DOHH2 (cell line): Measurements from ENCODE around the gene NCKAP5.

Experiments
- H3F3A ChIP-seq: fragments of 200-600 bp; sonication (generic), shearing (Covaris generic); 2 replicates; pipeline ENCODE4 v1.6.0; 2016; ENCODE audit warnings: antibody characterized with exemption, mild to moderate bottlenecking; ENCODE audit not compliant: control insufficient read depth, insufficient read depth
- H3K27ac ChIP-seq: fragments of 200-600 bp; sonication (generic); 2 replicates; pipeline ENCODE4 v1.5.1; 2014; ENCODE audit warnings: low read depth, mild to moderate bottlenecking, low read length, moderate library complexity
- H3K27me3 ChIP-seq: fragments of 200-600 bp; sonication (generic); 2 replicates; pipeline ENCODE4 v1.6.1; 2014; ENCODE audit warnings: mild to moderate bottlenecking, low read length, mixed read lengths; ENCODE audit not compliant: control insufficient read depth
- H3K36me3 ChIP-seq: fragments of 200-600 bp; sonication (generic); 2 replicates; pipeline ENCODE4 v1.6.1; 2014; ENCODE audit warnings: mild to moderate bottlenecking, low read length, moderate library complexity, mixed read lengths; ENCODE audit not compliant: control insufficient read depth
- H3K4me1 ChIP-seq: fragments of 200-600 bp; sonication (generic); 2 replicates; pipeline ENCODE4 v1.6.1; 2014; ENCODE audit warnings: mild to moderate bottlenecking, low read length, mixed read lengths; ENCODE audit not compliant: control insufficient read depth
- H3K4me2 ChIP-seq: fragments of 200-600 bp; sonication (generic); 2 replicates; pipeline ENCODE4 v1.6.0; 2014; ENCODE audit warnings: mild to moderate bottlenecking, low read length, moderate library complexity
- H3K4me3 ChIP-seq: fragments of 200-600 bp; sonication (generic); 2 replicates; pipeline ENCODE4 v1.5.1; 2014; ENCODE audit warnings: mild to moderate bottlenecking, low read length, mixed read lengths
- H3K79me2 ChIP-seq: fragments of 200-600 bp; sonication (generic); 2 replicates; pipeline ENCODE4 v1.6.1; 2014; ENCODE audit warnings: mild to moderate bottlenecking, low read length, mixed read lengths; ENCODE audit not compliant: control insufficient read depth
- H3K9me2 ChIP-seq: fragments of 200-600 bp; sonication (generic); replicated peaks from 2 replicates; pipeline ENCODE4 v1.6.1; 2014; ENCODE audit warnings: mild to moderate bottlenecking, low read length, mixed read lengths; ENCODE audit not compliant: control insufficient read depth
- H3K9me3 ChIP-seq: fragments of 200-600 bp; sonication (generic); 2 replicates; pipeline ENCODE4 v1.6.1; 2014; ENCODE audit warnings: antibody characterized with exemption, low read length, mixed read lengths; ENCODE audit not compliant: control insufficient read depth, insufficient read depth
- H4K20me1 ChIP-seq: fragments of 200-600 bp; sonication (generic); 2 replicates; pipeline ENCODE4 v1.6.0; 2014; ENCODE audit warnings: low read depth, mild to moderate bottlenecking, antibody characterized with exemption, low read length, moderate library complexity; ENCODE audit not compliant: control insufficient read depth, insufficient read depth
- EZH2phosphoT487 ChIP-seq: fragments of 200-600 bp; sonication (generic); IDR thresholded peaks from 2 replicates; pipeline ENCODE4 v1.6.1; 2017; ENCODE audit warnings: borderline replicate concordance, mild to moderate bottlenecking, antibody characterized with exemption, low read length, moderate library complexity, mixed read lengths
- TF ChIP-seq, protein P1 (sequence below): fragments of 200-600 bp; sonication (generic); IDR thresholded peaks from one replicate; pipeline ENCODE4 v1.5.1; 2014; ENCODE audit warnings: antibody characterized with exemption, mild to moderate bottlenecking, low read depth, low read length; ENCODE audit not compliant: poor library complexity, severe bottlenecking

NCKAP5 gene

DNA sequence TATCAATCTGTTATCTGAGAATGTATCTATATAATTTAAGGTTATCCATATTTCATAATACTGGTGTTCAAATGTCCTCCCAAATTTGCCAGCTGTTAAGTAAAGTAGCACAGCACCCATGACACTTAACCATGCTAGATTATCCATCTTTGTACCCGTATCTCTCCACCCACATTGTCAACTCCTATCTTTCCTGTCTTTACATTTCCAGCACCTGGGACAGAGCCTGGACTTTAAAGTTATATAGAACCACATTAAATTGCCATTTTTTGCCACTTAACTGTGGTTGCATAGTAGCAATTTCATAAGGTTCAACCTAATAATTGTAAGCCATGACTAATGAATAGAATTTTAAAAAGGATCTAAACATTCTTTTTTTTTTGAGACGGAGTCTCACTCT, 226.7 kb downstream of the NCKAP5 start:
- Histone ChIP-seq H4K20me1 (no peaks in the 10 kb centered on the region), H3K27ac (no peak overlapping the region), H3K27me3 (no peaks in the 10 kb centered on the region), H3F3A (no peaks in the 10 kb centered on the region), H3K4me2 (no peak overlapping the region), H3K4me3 (no peak overlapping the region), H3K9me3 (no peaks in the 10 kb centered on the region), H3K79me2 (no peaks in the 10 kb centered on the region), H3K36me3 (no peaks in the 10 kb centered on the region), H3K4me1 (no peaks in the 10 kb centered on the region), H3K9me2 (no peaks in the 10 kb centered on the region)
- no peak for TF ChIP-seq EZH2phosphoT487
- TF ChIP-seq, protein P1, sequence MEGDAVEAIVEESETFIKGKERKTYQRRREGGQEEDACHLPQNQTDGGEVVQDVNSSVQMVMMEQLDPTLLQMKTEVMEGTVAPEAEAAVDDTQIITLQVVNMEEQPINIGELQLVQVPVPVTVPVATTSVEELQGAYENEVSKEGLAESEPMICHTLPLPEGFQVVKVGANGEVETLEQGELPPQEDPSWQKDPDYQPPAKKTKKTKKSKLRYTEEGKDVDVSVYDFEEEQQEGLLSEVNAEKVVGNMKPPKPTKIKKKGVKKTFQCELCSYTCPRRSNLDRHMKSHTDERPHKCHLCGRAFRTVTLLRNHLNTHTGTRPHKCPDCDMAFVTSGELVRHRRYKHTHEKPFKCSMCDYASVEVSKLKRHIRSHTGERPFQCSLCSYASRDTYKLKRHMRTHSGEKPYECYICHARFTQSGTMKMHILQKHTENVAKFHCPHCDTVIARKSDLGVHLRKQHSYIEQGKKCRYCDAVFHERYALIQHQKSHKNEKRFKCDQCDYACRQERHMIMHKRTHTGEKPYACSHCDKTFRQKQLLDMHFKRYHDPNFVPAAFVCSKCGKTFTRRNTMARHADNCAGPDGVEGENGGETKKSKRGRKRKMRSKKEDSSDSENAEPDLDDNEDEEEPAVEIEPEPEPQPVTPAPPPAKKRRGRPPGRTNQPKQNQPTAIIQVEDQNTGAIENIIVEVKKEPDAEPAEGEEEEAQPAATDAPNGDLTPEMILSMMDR: no peak

- Histone ChIP-seq H3K9me2 (no peaks in the 10 kb centered on the region), H3K27me3 (no peaks in the 10 kb centered on the region), H3F3A (no peaks in the 10 kb centered on the region), H3K36me3 (no peaks in the 10 kb centered on the region), H3K4me2 (no peak overlapping the region), H3K4me1 (no peaks in the 10 kb centered on the region), H3K4me3 (no peak overlapping the region), H4K20me1 (no peaks in the 10 kb centered on the region), H3K9me3 (no peaks in the 10 kb centered on the region), H3K27ac (no peak overlapping the region), H3K79me2 (no peaks in the 10 kb centered on the region)
- no peak for TF ChIP-seq EZH2phosphoT487
- TF ChIP-seq, protein P1: no peak
These were observed 230.0 kb downstream of the NCKAP5 start for GRCh38 chr2:133338224-133338623.

- Histone ChIP-seq H4K20me1 (no peaks in the 10 kb centered on the region), H3K27ac (no peak overlapping the region), H3K9me2 (no peaks in the 10 kb centered on the region), H3K27me3 (no peaks in the 10 kb centered on the region), H3K4me1 (no peaks in the 10 kb centered on the region), H3K4me2 (no peak overlapping the region), H3K9me3 (no peaks in the 10 kb centered on the region), H3K79me2 (no peaks in the 10 kb centered on the region), H3K36me3 (no peaks in the 10 kb centered on the region), H3F3A (no peaks in the 10 kb centered on the region), H3K4me3 (no peak overlapping the region)
- TF ChIP-seq, protein P1: no peak
- no peak for TF ChIP-seq EZH2phosphoT487
These were observed 233.3 kb downstream of the NCKAP5 start for GRCh38 chr2:133334923-133335322.

GRCh38 chr2:133333181-133333580, 235.1 kb downstream of the NCKAP5 start:
- no peaks in the 10 kb centered on the region for H3K9me2 ChIP-seq
- H3K4me3 ChIP-seq: no peak overlapping the region
- H3K27me3 ChIP-seq: no peaks in the 10 kb centered on the region
- H3K36me3 ChIP-seq: no peaks in the 10 kb centered on the region
- H3K27ac ChIP-seq: no peak overlapping the region
- H4K20me1 ChIP-seq: no peaks in the 10 kb centered on the region
- no peak for TF ChIP-seq EZH2phosphoT487
- TF ChIP-seq, protein P1: no peak
- H3K4me1 ChIP-seq: no peaks in the 10 kb centered on the region
- no peaks in the 10 kb centered on the region for H3K79me2 ChIP-seq
- H3F3A ChIP-seq: no peaks in the 10 kb centered on the region
- H3K4me2 ChIP-seq: no peak overlapping the region
- no peaks in the 10 kb centered on the region for H3K9me3 ChIP-seq
